Glutamatergic neuron (in vitro differentiated cells): ENCODE results near the gene LRRC8C. TPM values are rescaled to one million over a fixed set of nuclear protein-coding genes. Genes with fewer than 3 reads are reported as not detected.

Experiments used
- DNase-seq: peaks from one replicate; pipeline ENCODE4 v3.0.0; 2022
- H3K27ac Mint-ChIP-seq: one replicate; pipeline ENCODE4 v1.8.0; 2020; ENCODE audit warnings: mild to moderate bottlenecking, mixed read lengths, inconsistent platforms; ENCODE audit not compliant: unreplicated experiment
- H3K27me3 Mint-ChIP-seq: one replicate; pipeline ENCODE4 v1.8.0; 2020; ENCODE audit warnings: mild to moderate bottlenecking, moderate library complexity, mixed read lengths, inconsistent platforms; ENCODE audit not compliant: unreplicated experiment
- H3K36me3 Mint-ChIP-seq: one replicate; pipeline ENCODE4 v1.8.0; 2020; ENCODE audit warnings: mild to moderate bottlenecking, mixed read lengths, inconsistent platforms; ENCODE audit not compliant: unreplicated experiment
- H3K4me1 Mint-ChIP-seq: one replicate; pipeline ENCODE4 v1.8.0; 2020; ENCODE audit warnings: mild to moderate bottlenecking, low read depth, mixed read lengths, inconsistent platforms; ENCODE audit not compliant: unreplicated experiment
- H3K4me3 Mint-ChIP-seq: one replicate; pipeline ENCODE4 v1.8.0; 2020; ENCODE audit warnings: mild to moderate bottlenecking, mixed read lengths, inconsistent platforms; ENCODE audit not compliant: unreplicated experiment
- H3K9me3 Mint-ChIP-seq: one replicate; pipeline ENCODE4 v1.8.0; 2020; ENCODE audit warnings: mild to moderate bottlenecking, moderate library complexity, mixed read lengths, inconsistent platforms; ENCODE audit not compliant: unreplicated experiment
- total RNA-seq: library from RNA; stranded (reverse); fragmentation: NEBNext Ultra II Directional; extraction: Animal tissue kit (Norgen Biotek cat#: 25700); gene quantifications from one replicate; pipeline ENCODE4 v1.2.1, GENCODE V29; 2021; ENCODE audit not compliant: unreplicated experiment
- TF ChIP-seq, protein P1 (sequence below): fragments of 200-600 bp; sonication (generic); IDR thresholded peaks from one replicate; pipeline ENCODE4 v1.5.0; 2021; ENCODE audit not compliant: partially characterized antibody, unreplicated experiment

Gene LRRC8C
- total RNA-seq, 1 donor from 2014 or later, result 2.6 TPM

DNA sequence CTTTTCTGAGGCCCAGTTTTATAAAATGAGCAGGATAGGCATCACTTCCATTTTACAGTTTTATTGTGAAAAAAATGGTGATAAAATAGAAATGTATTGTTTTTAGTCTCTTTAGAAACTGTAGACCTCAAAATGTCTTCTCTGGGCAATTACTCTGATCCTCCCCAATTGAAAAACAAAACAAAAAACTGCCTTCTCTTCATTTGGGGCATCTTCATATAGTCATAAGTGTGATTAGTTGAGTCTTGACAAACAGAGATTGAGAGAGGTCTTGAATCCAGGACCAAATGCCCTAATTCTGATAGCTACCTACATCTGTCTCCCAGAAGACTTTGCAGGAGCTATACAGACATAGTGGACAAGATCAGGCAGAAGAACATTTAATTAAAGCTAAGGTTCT, 62.9 kb downstream of the LRRC8C start:
- Mint-ChIP-seq H3K36me3 (no peaks in the 10 kb centered on the region), H3K4me3 (no peak overlapping the region), H3K27ac (no peak overlapping the region), H3K4me1 (peaks cover 3% of the 10 kb centered on the region), H3K27me3 (no peaks in the 10 kb centered on the region), H3K9me3 (no peaks in the 10 kb centered on the region)
- TF ChIP-seq, protein P1, sequence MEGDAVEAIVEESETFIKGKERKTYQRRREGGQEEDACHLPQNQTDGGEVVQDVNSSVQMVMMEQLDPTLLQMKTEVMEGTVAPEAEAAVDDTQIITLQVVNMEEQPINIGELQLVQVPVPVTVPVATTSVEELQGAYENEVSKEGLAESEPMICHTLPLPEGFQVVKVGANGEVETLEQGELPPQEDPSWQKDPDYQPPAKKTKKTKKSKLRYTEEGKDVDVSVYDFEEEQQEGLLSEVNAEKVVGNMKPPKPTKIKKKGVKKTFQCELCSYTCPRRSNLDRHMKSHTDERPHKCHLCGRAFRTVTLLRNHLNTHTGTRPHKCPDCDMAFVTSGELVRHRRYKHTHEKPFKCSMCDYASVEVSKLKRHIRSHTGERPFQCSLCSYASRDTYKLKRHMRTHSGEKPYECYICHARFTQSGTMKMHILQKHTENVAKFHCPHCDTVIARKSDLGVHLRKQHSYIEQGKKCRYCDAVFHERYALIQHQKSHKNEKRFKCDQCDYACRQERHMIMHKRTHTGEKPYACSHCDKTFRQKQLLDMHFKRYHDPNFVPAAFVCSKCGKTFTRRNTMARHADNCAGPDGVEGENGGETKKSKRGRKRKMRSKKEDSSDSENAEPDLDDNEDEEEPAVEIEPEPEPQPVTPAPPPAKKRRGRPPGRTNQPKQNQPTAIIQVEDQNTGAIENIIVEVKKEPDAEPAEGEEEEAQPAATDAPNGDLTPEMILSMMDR, result no peak
- no peak for DNase-seq

DNA sequence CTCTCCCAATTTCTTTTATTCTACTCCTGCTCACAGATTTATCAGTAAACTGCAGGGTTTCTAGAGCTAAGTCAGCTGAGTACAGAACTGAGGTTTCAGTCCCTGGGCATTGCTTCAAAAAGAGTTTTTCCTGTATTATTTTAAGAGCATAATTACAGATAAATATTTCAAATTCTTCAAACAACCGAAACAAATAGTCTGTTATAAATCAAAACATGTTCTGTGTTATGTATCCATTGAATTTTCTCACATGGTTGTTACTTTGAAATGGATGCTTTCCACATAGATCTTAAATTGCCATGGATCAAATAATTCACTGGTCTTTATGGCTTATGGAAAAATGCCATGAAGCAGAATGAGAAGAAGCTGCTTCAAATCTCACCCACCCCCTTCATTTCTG, 64.5 kb downstream of the LRRC8C start:
- Mint-ChIP-seq H3K4me3 (no peak overlapping the region), H3K36me3 (no peaks in the 10 kb centered on the region), H3K4me1 (peaks cover 3% of the 10 kb centered on the region), H3K27me3 (no peaks in the 10 kb centered on the region), H3K27ac (no peak overlapping the region), H3K9me3 (no peaks in the 10 kb centered on the region)
- no peak for DNase-seq
- TF ChIP-seq, protein P1, result no peak

DNA sequence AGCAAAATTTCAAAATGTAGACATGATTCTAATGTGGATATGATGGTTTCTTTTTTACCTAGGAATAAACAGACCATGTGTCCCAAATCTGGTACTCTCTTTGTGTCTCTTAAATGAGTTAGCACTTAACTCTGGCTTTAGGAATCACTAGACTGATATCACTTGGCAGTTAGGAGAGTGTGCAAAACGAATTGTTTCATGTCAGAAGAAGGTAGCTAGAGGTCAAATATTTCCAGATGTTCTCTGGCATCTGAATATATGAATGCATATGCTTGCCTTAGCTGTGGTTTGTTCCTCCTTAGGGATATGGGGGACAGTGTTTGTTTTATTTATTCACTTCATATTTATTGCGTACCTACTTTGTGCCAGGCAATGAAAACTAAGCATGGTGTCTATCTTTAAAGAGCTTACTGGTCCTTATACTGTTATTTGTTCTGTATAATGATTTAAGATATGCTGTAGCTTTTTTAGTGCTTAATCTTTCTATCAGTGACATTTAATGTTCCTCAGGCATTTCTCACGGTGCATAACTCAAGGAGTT, 65.2 kb downstream of the LRRC8C start:
- no peaks in the 10 kb centered on the region for H3K9me3 Mint-ChIP-seq
- DNase-seq, result no peak
- H3K4me1 Mint-ChIP-seq, result no peaks in the 10 kb centered on the region
- TF ChIP-seq, protein P1, result no peak
- H3K27me3 Mint-ChIP-seq, result no peaks in the 10 kb centered on the region
- H3K4me3 Mint-ChIP-seq, result no peak overlapping the region
- no peak overlapping the region for H3K27ac Mint-ChIP-seq
- no peaks in the 10 kb centered on the region for H3K36me3 Mint-ChIP-seq

DNA sequence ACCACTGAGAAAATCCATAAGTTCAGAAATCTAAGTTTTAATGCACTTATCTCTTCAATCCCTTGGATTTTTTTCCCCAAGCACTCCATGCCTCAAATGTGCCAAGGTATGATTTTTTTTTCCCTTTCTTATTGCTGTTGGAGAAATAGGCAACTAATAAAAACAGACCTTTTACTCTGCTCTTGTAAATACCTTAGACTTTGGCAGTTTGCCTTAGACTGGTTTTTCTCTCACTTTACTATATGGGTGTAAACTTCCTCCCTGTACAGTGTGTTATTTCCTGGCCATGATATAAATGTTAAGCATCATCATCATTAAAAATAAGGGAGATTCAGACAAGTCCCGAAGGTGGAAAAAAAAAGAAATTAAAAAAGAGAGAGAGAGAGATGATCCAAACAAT, 65.7 kb downstream of the LRRC8C start:
- H3K27me3 Mint-ChIP-seq, result peaks cover 2% of the 10 kb centered on the region
- DNase-seq, result no peak
- no peaks in the 10 kb centered on the region for H3K36me3 Mint-ChIP-seq
- H3K4me1 Mint-ChIP-seq, result no peaks in the 10 kb centered on the region
- no peaks in the 10 kb centered on the region for H3K9me3 Mint-ChIP-seq
- H3K4me3 Mint-ChIP-seq, result no peak overlapping the region
- H3K27ac Mint-ChIP-seq, result no peak overlapping the region
- TF ChIP-seq, protein P1, result no peak

DNA sequence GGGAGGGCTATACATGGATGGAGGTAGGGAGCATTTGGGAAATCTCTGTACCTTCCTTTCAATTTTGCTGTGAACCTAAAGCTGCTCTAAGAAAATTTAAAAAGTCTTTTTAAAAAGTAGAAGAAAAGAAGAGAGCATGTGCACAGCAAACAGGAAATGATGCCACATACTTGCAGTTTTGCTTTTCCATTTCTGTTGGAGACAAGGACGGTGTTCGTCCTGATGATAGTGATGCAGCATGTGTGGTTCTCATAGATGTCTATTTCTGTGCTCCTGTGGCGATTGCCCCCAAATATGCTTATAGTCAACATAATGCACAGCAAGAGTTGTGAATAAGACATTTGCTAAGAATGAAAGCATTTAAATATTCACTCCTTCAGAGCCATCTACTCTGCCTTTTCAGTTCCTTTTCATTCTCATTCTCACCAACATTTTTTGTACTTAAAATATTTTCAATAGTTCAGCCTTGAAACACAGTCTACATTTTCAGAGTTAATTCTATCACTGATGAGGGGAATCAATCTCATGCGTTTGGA, 66.6 kb downstream of the LRRC8C start:
- DNase-seq, result no peak
- Mint-ChIP-seq H3K36me3 (no peaks in the 10 kb centered on the region), H3K9me3 (no peaks in the 10 kb centered on the region), H3K4me1 (no peaks in the 10 kb centered on the region), H3K27ac (no peak overlapping the region), H3K4me3 (no peak overlapping the region), H3K27me3 (peaks cover 2% of the 10 kb centered on the region)
- TF ChIP-seq, protein P1, result no peak
